HepG2 (cell line): Measurements from ENCODE around the gene CGNL1. TPM values are rescaled to one million over a fixed set of nuclear protein-coding genes. Genes with fewer than 3 reads are reported as not detected.

Source experiments
- CREB3 ChIP-seq: sonication (generic); formaldehyde crosslinking; IDR thresholded peaks from 2 replicates; pipeline ENCODE4 v1.5.0; 2020; ENCODE audit warnings: missing genetic modification reagents
- GLMP ChIP-seq: sonication (generic); formaldehyde crosslinking; IDR thresholded peaks from 2 replicates; pipeline ENCODE4 v1.9.0; 2021; ENCODE audit warnings: missing genetic modification reagents, mild to moderate bottlenecking, borderline replicate concordance
- HNRNPLL ChIP-seq: fragments of 200-400 bp; formaldehyde crosslinking; IDR thresholded peaks from 2 replicates; pipeline ENCODE4 v1.6.1; 2017; ENCODE audit warnings: mild to moderate bottlenecking, low read depth, low read length; ENCODE audit not compliant: poor library complexity, severe bottlenecking
- KLF15 ChIP-seq: sonication (generic); formaldehyde crosslinking; IDR thresholded peaks from 2 replicates; pipeline ENCODE4 v1.8.1; 2023; ENCODE audit warnings: borderline replicate concordance, mild to moderate bottlenecking, inconsistent platforms, missing genetic modification reagents, mixed read lengths
- NFATC3 ChIP-seq: sonication (generic); formaldehyde crosslinking; IDR thresholded peaks from 2 replicates; pipeline ENCODE4 v1.5.1; 2020; ENCODE audit warnings: mild to moderate bottlenecking, missing genetic modification reagents
- NFE2L1 ChIP-seq: sonication (generic); formaldehyde crosslinking; IDR thresholded peaks from 2 replicates; pipeline ENCODE4 v1.4.0; 2020; ENCODE audit warnings: missing genetic modification reagents, mild to moderate bottlenecking, borderline replicate concordance
- NR3C1 ChIP-seq: sonication (generic); formaldehyde crosslinking; IDR thresholded peaks from 2 replicates; pipeline ENCODE4 v1.4.0; 2020; ENCODE audit warnings: missing genetic modification reagents
- PAF1 ChIP-seq: IDR thresholded peaks from 2 replicates; pipeline ENCODE4 v1.6.1; 2016; ENCODE audit warnings: missing genetic modification reagents, missing compliant biosample characterization
- RELA ChIP-seq: sonication (generic); formaldehyde crosslinking; IDR thresholded peaks from 2 replicates; pipeline ENCODE4 v1.4.0; 2020; ENCODE audit warnings: missing genetic modification reagents
- TARDBP ChIP-seq: sonication (generic); formaldehyde crosslinking; IDR thresholded peaks from 2 replicates; pipeline ENCODE4 v1.8.0; 2022; ENCODE audit warnings: mild to moderate bottlenecking, missing genetic modification reagents
- TMF1 ChIP-seq: sonication (generic); formaldehyde crosslinking; IDR thresholded peaks from 2 replicates; pipeline ENCODE4 v1.8.1; 2022; ENCODE audit warnings: low read depth, missing genetic modification reagents
- XBP1 ChIP-seq: sonication (generic); formaldehyde crosslinking; IDR thresholded peaks from 2 replicates; pipeline ENCODE4 v1.5.0; 2020; ENCODE audit warnings: missing genetic modification reagents
- ZKSCAN5 ChIP-seq: sonication (generic); formaldehyde crosslinking; IDR thresholded peaks from 2 replicates; pipeline ENCODE4 v1.5.1; 2020; ENCODE audit warnings: mild to moderate bottlenecking, missing genetic modification reagents
- ZNF142 ChIP-seq: sonication (generic); formaldehyde crosslinking; IDR thresholded peaks from 2 replicates; pipeline ENCODE4 v1.4.0; 2020; ENCODE audit warnings: missing genetic modification reagents
- ZNF274 ChIP-seq: sonication (generic); formaldehyde crosslinking; IDR thresholded peaks from 2 replicates; pipeline ENCODE4 v1.5.1; 2020; ENCODE audit warnings: mild to moderate bottlenecking, missing genetic modification reagents
- ZNF350 ChIP-seq: sonication (generic); formaldehyde crosslinking; IDR thresholded peaks from 2 replicates; pipeline ENCODE4 v1.4.0; 2020; ENCODE audit warnings: mild to moderate bottlenecking, low read depth, missing genetic modification reagents, borderline replicate concordance
- ZNF367 ChIP-seq: sonication (generic); formaldehyde crosslinking; IDR thresholded peaks from 2 replicates; pipeline ENCODE4 v1.4.0; 2020; ENCODE audit warnings: missing genetic modification reagents, borderline replicate concordance
- ZNF510 ChIP-seq: sonication (generic); formaldehyde crosslinking; IDR thresholded peaks from 2 replicates; pipeline ENCODE4 v1.4.0; 2020; ENCODE audit warnings: low read depth, mild to moderate bottlenecking, missing genetic modification reagents
- ZNF567 ChIP-seq: sonication (generic); formaldehyde crosslinking; IDR thresholded peaks from 2 replicates; pipeline ENCODE4 v1.8.1; 2023; ENCODE audit warnings: mild to moderate bottlenecking, missing genetic modification reagents, borderline replicate concordance
- ZZZ3 ChIP-seq: sonication (generic); formaldehyde crosslinking; IDR thresholded peaks from 2 replicates; pipeline ENCODE4 v1.4.0; 2020; ENCODE audit warnings: missing genetic modification reagents, mild to moderate bottlenecking, borderline replicate concordance
- polyA plus RNA-seq, 8 experiments: library from polyadenylated mRNA; depleted of rRNA in 3 of 8; stranded (reverse) in 7 of 8; unstranded in 1 of 8; fragments of >200 nt; fragmentation: Illumina TruSeq in 4 of 8; extraction: Trizol in 4 of 8; gene quantifications; 2 replicates each; pipeline versions ENCODE4 v1.2.1 to v1.2.3, GENCODE V29; 2011 to 2016; ENCODE audit warnings: low read depth in 4 of 8, missing spikeins in 1 of 8, mixed read lengths in 1 of 8; ENCODE audit not compliant: insufficient read depth in 1 of 8
- total RNA-seq, 5 experiments: library from RNA; depleted of rRNA; stranded (reverse); fragments of >200 nt; fragmentation: Illumina TruSeq; extraction: Trizol; gene quantifications; 2 replicates each; pipeline ENCODE4 v1.2.3, GENCODE V29; 2016; ENCODE audit warnings: low read depth in 1 of 5
- TF ChIP-seq, protein P1 (sequence below): sonication (generic); formaldehyde crosslinking; IDR thresholded peaks from 2 replicates; pipeline ENCODE4 v1.5.1; 2020; ENCODE audit warnings: missing genetic modification reagents, mild to moderate bottlenecking, borderline replicate concordance

The CGNL1 gene
- total and polyA plus RNA-seq, 2 of the 13 experiments (the other 11 are each of a cell fraction or from before 2014, with no cell fraction given): 5.6 to 15.6 TPM

DNA sequence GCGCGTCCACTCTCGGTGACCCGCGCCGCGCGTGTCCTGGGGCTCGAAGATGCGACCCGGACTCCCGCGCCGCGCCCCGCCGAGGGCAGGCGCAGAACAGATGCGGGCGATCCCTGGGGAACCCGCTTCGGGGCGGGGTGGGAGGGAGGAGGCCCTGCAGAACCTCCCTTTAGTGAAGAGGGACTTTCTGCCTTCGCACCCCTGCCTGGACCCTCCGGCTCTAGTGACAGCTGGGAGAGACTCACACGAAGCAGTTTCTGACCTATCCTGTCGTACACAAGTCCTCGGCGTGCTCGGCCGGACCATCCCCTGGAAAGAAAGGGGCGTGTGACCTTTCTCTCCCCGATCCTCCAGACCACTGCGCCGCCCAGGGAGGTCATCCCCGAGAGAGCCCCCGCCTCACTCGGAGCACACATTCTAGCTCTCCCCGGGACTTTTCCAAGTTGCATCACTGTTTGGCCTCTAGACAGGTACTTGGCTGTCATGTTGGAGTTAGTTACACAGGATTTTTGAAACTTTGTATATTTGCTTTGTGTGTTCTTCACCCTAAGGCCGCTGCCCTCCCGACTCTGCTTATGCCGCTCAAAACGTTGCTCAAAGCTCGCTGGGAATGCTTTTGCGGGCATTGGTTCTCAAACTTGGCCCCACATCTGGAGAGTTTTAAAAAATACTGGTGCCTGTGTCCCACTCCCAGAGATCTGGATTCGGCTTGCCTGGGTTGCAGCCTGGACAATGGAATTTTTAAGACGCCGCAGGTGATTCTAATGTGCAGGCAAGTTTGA is 582 bp downstream of the CGNL1 start (continued):
- TF ChIP-seq NFATC3 (CRISPR knock-in tag) (0 out of 2 replicates have a peak, but pooled peaks have one; percentile 36), GLMP (CRISPR knock-in tag) (no peak), ZNF142 (CRISPR knock-in tag) (no peak), KLF15 (CRISPR knock-in tag) (peak; percentile 34; the same call in 1 of the 2 replicates), ZNF274 (CRISPR knock-in tag) (no peak), ZNF510 (no peak), ZKSCAN5 (CRISPR knock-in tag) (no peak), ZNF567 (CRISPR knock-in tag) (no peak), CREB3 (CRISPR knock-in tag) (no peak), NR3C1 (no peak), ZNF350 (CRISPR knock-in tag) (no peak), ZNF367 (CRISPR knock-in tag) (no peak), HNRNPLL (no peak), PAF1 (CRISPR knock-in tag) (no peak), RELA (CRISPR knock-in tag) (peak; percentile 99), NFE2L1 (CRISPR knock-in tag) (no peak), ZZZ3 (no peak), TARDBP (CRISPR knock-in tag) (no peak), TMF1 (CRISPR knock-in tag) (no peak), XBP1 (CRISPR knock-in tag) (no peak)
- TF ChIP-seq, protein P1, sequence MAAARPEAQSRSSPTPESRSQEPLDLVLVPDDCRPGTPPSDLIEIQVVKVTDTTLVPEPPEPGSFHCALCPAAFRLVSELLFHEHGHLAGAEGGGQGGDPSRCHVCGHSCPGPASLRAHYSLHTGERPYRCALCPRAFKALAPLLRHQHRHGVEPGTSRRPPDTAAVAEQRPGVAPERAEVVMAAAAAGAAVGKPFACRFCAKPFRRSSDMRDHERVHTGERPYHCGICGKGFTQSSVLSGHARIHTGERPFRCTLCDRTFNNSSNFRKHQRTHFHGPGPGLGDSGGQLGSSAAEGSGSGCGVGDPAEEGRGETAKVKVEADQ: 0 out of 2 replicates have a peak, but pooled peaks have one; percentile 72
